Stimulated activated CD8-positive, alpha-beta memory T cell treated with anti-CD3 and anti-CD28 coated beads, Interleukin-15, amount 100 ng/mL, for 4 hours (primary cell): Measurements from ENCODE around the gene ANKRD16.
A peak's percentile ranks its signal among the peaks of the same experiment; 100 is the strongest.
"Not testable (repeated sequence)": the region's sequence is repeated elsewhere in the genome, so short reads cannot be mapped to it uniquely, and the experiment has no call there.

ENCODE experiments used
- DNase-seq, 2 donors: peaks; one replicate each; pipeline ENCODE4 v3.0.0-alpha.2; 2020; ENCODE audit warnings: low read depth in 2 of 2

ANKRD16 gene

GRCh38 chr10:5876181-5876768 lies 13.4 kb downstream of the ANKRD16 start:
- DNase-seq = no peak

- DNase-seq = peak; percentile 32 to 45
These were observed 16.1 kb downstream of the ANKRD16 start for GRCh38 chr10:5873515-5873995.

GRCh38 chr10:5871596-5871995 lies 18.1 kb downstream of the ANKRD16 start:
- DNase-seq = no peak

DNA sequence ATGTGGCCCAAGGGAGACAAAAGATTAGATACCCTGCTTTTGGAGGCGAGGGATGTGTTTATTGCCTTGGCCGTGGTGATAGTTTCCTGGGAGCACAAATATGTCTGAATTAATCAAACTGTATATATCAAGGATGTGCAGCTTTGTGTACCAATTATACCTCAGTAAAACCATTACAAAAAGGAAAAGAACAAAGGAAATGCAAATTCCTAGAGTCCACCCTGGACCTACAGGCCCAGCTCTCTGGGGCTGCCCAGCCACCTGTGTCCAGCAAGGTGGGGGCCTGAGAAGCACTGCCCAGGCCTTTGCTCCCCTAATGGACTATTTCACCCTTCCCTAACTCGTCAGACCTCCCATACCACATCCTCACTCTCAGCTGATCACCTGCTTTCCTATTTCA lies 20.5 kb downstream of the ANKRD16 start:
- no peak for DNase-seq

- DNase-seq = not testable (repeated sequence)
These were observed 21.3 kb downstream of the ANKRD16 start for GRCh38 chr10:5868383-5868782.

- not testable (repeated sequence) for DNase-seq
These were observed 22.5 kb downstream of the ANKRD16 start for GRCh38 chr10:5867091-5867615.

GRCh38 chr10:5866451-5867081 lies 23.1 kb downstream of the ANKRD16 start:
- DNase-seq = not testable (repeated sequence)

DNA sequence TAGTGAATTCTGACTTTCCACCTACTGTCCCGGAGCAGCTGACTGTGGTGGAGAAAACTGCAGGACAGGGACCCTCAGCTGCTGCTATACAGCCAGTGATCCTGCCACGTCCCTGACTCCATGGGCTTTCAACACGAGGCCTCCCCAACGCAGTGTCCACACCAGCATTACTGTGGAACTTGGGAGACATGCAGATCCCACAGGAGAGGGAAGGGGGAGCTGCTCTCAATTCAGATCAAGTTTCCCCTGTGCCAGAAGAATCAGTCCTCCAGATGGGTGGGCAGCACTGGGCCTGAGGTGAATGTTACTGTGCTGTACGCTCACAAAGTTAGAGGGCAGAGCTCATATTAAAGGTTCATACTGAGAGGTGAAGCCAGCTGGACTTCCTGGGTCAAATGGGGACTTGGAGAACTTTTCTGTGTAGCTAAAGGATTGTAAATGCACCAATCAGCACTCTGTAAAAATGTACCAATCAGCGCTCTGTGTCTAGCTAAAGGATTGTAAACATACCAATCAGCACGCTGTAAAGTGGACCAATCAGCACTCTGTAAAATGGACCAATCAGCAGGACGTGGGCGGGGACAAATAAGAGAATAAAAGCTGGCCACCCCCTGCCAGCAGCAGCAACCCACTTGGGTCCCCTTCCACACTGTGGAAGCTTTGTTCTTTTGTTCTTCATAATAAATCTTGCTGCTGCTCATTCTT lies 26.6 kb downstream of the ANKRD16 start:
- not testable (repeated sequence) for DNase-seq

- no peak for DNase-seq
These were observed 27.2 kb downstream of the ANKRD16 start for GRCh38 chr10:5862360-5862961.

DNA sequence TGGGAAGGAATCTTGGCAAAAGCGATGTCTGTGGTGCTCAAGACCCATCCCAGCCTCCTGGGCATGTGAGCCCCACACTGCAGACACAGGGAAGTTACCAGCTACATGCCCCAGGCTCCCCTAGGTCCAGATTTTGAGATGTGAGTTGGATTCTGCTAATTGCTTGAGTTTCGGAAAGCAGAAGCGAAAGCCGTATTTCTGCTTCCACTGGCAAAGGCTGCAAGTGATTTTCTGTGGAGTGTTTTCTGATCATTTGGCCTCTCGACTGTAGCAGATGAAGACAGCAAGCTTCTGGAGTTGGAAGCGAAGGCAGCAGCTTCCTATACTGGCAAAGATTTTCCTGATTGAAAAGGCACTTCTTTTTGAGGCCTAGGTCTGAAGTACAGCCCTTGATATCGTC lies 29.6 kb downstream of the ANKRD16 start:
- DNase-seq = no peak

- DNase-seq = no peak
These were observed 30.9 kb downstream of the ANKRD16 start for GRCh38 chr10:5858811-5859210.

DNA sequence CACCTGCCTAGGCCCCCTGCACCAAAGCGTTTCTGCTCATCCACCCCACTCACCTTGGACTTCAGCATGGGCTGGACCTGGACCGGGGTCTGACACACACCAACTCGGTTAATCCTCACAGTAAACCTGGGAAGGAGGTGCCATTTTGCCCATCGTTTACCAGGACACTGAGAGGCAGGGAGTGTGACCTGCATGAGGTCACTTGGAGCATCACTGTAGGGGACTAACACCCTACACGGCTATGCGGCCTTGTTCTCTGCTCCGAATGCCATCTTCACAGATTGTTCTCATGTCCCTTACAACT lies 33.0 kb downstream of the ANKRD16 start:
- DNase-seq = no peak

DNA sequence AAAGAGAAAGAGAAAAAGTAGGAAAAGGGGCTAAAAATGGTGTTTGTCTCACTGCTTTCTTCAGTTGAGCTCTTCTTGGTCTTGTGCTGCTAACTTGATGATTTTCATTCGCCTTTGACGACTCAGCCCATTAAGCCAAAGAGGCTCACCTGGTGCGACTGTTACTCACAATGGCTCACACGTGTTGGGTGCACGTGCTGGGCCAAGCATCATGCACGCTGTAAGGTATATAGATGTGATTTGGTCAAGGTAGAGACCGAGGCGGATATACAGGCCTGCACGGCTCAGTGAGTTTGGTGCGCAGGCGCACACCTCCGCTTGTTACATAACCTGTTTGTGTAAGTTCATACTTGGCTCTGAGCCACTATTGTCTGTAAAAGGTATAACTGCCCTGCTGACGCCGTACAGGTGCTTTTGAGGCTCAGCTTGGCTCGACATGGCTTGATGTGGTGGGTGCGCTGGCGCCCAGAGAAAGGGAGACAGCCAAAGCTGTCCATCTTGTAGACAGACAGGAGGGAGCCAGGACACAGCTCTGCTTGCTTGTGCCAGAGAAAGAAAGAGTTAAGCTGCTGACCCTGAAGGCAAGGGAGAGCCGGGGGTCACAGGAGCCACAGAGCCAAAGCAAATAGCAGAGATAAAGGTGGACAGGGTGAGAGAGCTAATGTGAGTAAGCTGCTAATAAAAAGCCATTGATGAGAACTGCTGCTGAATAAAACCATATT lies 33.6 kb downstream of the ANKRD16 start:
- DNase-seq = no peak

- DNase-seq = no peak
These were observed 35.6 kb downstream of the ANKRD16 start for GRCh38 chr10:5854131-5854475.

DNA sequence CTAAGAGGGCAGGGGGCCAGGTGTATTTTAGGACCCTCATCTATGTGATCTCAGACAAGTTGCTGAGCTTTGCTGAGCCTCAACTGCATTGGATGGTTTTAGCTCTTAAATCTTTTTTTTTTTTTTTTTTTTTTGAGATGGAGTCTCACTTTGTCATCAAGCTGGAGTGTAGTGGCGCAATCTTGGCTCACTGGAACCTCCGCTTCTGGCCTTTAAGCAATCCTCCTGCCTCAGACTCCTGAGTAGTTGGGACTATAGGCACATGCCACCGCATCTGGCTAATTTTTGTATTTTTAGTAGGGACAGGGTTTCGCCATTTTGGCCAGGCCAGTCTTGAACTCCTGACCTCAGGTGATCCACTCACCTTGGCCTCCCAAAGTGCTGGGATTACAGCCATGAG lies 43.0 kb downstream of the ANKRD16 start:
- not testable (repeated sequence) for DNase-seq

- DNase-seq = no peak
These were observed 45.2 kb downstream of the ANKRD16 start for GRCh38 chr10:5844345-5845055.

DNA sequence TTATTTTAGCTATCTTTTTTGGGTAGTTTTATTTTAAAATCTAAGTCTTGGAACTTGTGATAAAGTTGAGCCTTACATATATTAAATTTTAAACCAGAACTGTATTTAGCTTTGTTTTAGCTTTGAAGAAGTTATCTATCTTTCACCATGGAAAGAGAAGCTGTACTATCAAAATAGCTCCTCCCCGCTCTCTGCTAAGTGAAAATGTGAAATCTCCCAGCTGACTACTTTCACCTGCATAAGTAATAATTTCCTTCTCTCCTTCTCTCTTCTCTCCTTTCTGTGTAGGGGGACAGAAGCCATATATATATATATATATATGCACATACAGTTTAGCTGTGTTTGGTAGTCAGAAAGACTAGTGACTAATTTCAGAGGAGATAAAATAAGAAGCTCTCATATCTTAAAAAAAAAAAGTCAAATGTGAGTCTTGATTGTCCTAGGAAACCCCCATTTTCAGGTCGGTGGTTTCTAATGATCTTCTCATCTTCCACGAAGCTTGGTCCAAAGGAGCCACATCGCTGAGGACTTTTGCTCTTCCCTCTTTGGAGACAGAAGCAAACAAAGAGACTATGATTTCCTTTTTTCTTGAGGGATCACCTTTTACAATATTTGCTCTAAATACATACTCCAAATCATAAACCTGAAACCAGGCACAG lies 45.9 kb downstream of the ANKRD16 start:
- no peak for DNase-seq

DNA sequence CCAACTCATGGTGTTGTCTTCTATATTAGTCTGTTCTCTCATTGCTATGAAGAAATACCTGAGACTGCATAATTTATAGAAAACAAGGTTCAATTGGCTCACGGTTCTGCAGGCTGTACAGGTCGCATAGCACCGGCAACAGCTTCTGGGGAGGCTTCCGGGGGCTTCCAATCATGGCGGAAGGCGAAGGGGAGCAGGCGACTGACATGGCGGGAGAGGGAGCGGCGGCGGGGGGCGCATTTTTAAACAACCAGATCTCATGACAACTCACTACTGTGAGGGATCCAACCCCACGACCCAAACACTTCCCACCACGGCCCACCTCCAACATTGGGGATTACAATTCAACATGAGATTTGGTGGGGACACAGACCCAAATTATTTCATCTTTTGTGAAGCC lies 47.7 kb downstream of the ANKRD16 start:
- no peak for DNase-seq

DNA sequence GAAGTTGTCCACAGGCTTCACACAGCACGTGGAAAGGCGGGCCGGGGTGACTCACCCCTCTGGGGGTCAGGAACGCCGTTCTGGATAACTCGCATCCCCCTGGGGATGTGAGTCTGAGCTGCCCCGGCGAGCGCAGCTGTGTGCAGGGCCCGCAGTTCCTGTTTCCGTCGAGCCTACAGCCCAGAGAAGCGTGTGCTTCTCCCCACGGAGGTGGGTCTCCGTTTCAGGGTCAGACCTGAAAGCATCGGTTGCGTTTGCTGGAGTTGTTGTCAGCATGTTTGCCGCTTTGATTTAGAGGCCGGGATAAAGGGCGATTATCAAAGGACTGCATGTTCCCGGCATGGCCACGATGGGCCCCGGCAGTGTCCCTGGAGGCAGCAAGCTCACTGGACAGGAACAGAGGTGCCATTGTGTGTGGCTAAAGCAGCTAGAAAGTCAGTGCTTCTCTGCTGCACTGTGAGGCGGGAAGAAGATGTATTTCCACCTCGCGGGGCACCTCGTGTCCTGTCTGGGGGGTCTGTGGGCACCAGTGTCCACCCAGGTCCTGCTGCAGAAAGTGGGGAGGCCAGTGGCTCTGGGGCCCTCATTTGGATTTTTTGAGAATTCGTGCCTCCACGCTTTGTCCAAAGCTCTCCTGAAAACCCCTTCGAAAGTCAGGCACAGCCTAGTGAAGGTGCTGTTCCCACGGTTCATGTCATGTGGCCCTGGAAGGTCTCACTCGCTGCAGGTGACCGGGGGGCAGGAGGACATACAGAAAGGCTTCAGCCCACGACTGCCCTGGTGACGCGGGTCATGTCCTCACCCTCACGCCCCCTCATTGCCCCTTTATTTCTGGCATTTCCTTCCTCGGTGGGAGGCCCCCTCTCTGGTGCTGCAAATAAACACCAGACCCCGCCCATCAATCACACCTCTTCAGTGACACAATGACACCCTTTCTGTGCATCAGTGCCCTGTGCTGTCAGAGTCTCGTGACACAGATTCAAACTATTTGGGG lies 49.1 kb downstream of the ANKRD16 start:
- no peak for DNase-seq

- not testable (repeated sequence) for DNase-seq
These were observed 53.5 kb downstream of the ANKRD16 start for GRCh38 chr10:5836181-5836580.
